Kidney epithelial cell (primary cell): Measurements from ENCODE around the gene FARP1. TPM values are rescaled to one million over a fixed set of nuclear protein-coding genes. Genes with fewer than 3 reads are reported as not detected.

ENCODE experiments used
- DNase-seq: peaks from one replicate; pipeline ENCODE4 v3.0.0-alpha.2; 2010; ENCODE audit warnings: low read depth
- H3K27me3 ChIP-seq: 2 replicates; pipeline ENCODE4 v1.6.0; 2011; ENCODE audit warnings: low read length; ENCODE audit not compliant: control insufficient read depth, insufficient read depth
- H3K36me3 ChIP-seq: 2 replicates; pipeline ENCODE4 v1.5.1; 2011; ENCODE audit warnings: low read length; ENCODE audit not compliant: control insufficient read depth, insufficient read depth
- H3K4me3 ChIP-seq: 2 replicates; pipeline ENCODE4 v1.5.1; 2011; ENCODE audit warnings: low read depth, mild to moderate bottlenecking, control low read depth, low read length
- CTCF ChIP-seq: IDR thresholded peaks from 2 replicates; pipeline ENCODE4 v1.5.1; 2011; ENCODE audit warnings: mild to moderate bottlenecking, moderate library complexity, low read length, control low read depth, inconsistent platforms; ENCODE audit not compliant: insufficient read depth, poor library complexity, severe bottlenecking
- total RNA-seq: library from RNA; depleted of rRNA; stranded (reverse); fragments of >200 nt; gene quantifications from 2 replicates; pipeline ENCODE4 v1.2.3, GENCODE V29; 2015

The FARP1 gene
- total RNA-seq, 1 donor from 2014 or later = 135 TPM

- Histone ChIP-seq H3K27me3 (no peaks in the 10 kb centered on the region), H3K4me3 (no peak overlapping the region), H3K36me3 (peaks cover 1% of the 10 kb centered on the region)
- no peak for TF ChIP-seq CTCF
- DNase-seq = no peak
These were observed 315.5 kb downstream of the FARP1 start for GRCh38 chr13:98458431-98458830.

- Histone ChIP-seq H3K27me3 (no peaks in the 10 kb centered on the region), H3K4me3 (no peak overlapping the region), H3K36me3 (peaks cover 1% of the 10 kb centered on the region)
- no peak for DNase-seq
- no peak for TF ChIP-seq CTCF
These were observed 316.3 kb downstream of the FARP1 start for GRCh38 chr13:98459171-98459681.

- peaks cover 1% of the 10 kb centered on the region for H3K36me3 ChIP-seq
- no peak for DNase-seq
- no peak overlapping the region for H3K4me3 ChIP-seq
- no peak for TF ChIP-seq CTCF
- H3K27me3 ChIP-seq = no peaks in the 10 kb centered on the region
These were observed 317.0 kb downstream of the FARP1 start for GRCh38 chr13:98459721-98460370.

- no peak for DNase-seq
- H3K27me3 ChIP-seq = no peaks in the 10 kb centered on the region
- no peak overlapping the region for H3K4me3 ChIP-seq
- no peak for TF ChIP-seq CTCF
- peaks cover 6% of the 10 kb centered on the region for H3K36me3 ChIP-seq
These were observed 317.6 kb downstream of the FARP1 start for GRCh38 chr13:98460516-98460915.

- no peak for DNase-seq
- H3K36me3 ChIP-seq = peaks cover 6% of the 10 kb centered on the region
- H3K4me3 ChIP-seq = no peak overlapping the region
- TF ChIP-seq CTCF = no peak
- H3K27me3 ChIP-seq = no peaks in the 10 kb centered on the region
These were observed 318.8 kb downstream of the FARP1 start for GRCh38 chr13:98461486-98462240.
